Measurements from ENCODE around the gene PRSS56. TPM values are rescaled to one million over a fixed set of nuclear protein-coding genes. Genes with fewer than 3 reads are reported as not detected.

The PRSS56 gene
- total RNA-seq, 2 donors from 2014 or later = not detected

DNA sequence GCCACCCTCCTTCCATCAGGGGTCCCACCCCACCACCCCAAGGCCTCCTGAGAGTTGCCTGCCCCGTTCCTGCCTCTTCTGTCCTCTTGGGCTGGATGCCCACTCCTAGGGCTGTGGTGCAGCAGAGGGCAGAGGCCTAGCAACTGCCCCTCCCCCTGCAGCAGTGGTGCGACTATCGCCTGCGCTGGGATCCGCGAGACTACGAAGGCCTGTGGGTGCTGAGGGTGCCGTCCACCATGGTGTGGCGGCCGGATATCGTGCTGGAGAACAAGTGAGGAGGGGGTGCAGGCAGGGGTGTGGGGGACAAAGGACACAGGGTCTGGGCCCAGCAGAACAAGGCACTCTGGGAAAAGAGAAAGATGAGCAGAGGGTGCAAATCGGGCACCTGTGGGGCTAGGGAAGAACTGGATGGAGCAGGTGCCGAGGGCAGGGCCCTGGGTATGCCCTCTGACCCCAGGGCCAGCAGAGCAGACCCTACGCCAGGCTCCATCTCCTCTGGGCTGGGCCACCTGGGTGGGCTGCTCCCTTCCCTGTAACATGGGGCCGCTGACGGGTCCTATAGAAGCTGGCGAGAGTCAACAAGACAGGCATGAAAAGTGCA lies 20.4 kb downstream of the PRSS56 start:
- Mint-ChIP-seq H3K4me1 (peaks cover 6% of the 10 kb centered on the region), H3K4me3 (no peak overlapping the region), H3K27me3 (ENCODE audit: insufficient read depth) (peaks cover 2% of the 10 kb centered on the region), H3K36me3 (ENCODE audit: low read depth) (peaks cover 2% of the 10 kb centered on the region), H3K27ac (no peak overlapping the region), H3K9me3 (peaks cover 2% of the 10 kb centered on the region)
- peaks cover 6% of the 10 kb centered on the region for H3K9me3 ChIP-seq (ENCODE audit: control insufficient read depth, low read length)
- no peaks in the 10 kb centered on the region for H3K27me3 ChIP-seq (ENCODE audit: control insufficient read depth, insufficient read depth, low read length, poor library complexity, severe bottlenecking)
- TF ChIP-seq, protein P1, sequence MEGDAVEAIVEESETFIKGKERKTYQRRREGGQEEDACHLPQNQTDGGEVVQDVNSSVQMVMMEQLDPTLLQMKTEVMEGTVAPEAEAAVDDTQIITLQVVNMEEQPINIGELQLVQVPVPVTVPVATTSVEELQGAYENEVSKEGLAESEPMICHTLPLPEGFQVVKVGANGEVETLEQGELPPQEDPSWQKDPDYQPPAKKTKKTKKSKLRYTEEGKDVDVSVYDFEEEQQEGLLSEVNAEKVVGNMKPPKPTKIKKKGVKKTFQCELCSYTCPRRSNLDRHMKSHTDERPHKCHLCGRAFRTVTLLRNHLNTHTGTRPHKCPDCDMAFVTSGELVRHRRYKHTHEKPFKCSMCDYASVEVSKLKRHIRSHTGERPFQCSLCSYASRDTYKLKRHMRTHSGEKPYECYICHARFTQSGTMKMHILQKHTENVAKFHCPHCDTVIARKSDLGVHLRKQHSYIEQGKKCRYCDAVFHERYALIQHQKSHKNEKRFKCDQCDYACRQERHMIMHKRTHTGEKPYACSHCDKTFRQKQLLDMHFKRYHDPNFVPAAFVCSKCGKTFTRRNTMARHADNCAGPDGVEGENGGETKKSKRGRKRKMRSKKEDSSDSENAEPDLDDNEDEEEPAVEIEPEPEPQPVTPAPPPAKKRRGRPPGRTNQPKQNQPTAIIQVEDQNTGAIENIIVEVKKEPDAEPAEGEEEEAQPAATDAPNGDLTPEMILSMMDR (conservative IDR thresholded peaks at IDR 0.05) = no peak
- DNase-seq = no peak
- no peak overlapping the region for H3K9ac ChIP-seq (ENCODE audit: extremely low read depth, low read length, poor library complexity, severe bottlenecking)
- H3K36me3 ChIP-seq (ENCODE audit: control insufficient read depth, insufficient read depth, low read length) = no peaks in the 10 kb centered on the region
- H3K27ac ChIP-seq (ENCODE audit: low read depth, low read length) = no peak overlapping the region
- H3K4me3 ChIP-seq (ENCODE audit: low read length) = no peak overlapping the region
- no peaks in the 10 kb centered on the region for H3K4me1 ChIP-seq (ENCODE audit: control insufficient read depth, insufficient read depth, low read length)
- 95 to 96% methylated on average over 11 to 17 of the region's 17 CpGs for WGBS, 2 experiments (ENCODE audit: insufficient coverage in 1 of 2, insufficient read length in 1 of 2)

DNA sequence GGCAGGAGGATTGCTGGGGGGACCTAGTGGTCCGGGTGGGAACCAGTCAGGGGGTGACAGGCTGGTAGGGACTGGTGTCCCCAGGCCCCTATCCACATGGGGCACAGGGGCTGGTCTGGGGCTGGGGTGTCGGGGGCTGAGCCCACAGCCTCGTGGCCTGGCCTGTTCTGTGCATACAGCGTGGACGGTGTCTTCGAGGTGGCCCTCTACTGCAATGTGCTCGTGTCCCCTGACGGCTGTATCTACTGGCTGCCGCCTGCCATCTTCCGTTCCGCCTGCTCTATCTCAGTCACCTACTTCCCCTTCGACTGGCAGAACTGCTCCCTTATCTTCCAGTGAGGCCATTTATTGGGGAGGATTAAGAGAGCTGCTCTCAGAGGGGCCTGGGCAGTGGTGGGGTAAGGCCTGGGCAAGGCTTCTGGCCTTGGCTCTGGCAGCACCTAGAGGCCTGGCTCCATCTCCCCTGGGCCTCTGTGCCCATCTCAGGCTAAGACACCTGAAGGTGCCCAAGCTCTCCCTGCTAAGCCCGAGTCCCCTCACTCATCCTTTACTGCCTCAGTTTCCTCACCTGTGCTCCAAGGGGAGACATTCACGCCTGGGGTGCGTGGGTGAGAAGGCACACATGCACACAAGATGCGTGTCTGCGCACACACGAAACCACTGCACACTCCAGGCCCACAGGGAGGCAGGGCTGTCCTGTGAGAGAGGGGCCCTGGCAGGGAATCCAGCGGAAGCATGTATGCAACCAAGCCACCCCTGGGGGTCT lies 21.2 kb downstream of the PRSS56 start:
- peaks cover 2% of the 10 kb centered on the region for H3K36me3 Mint-ChIP-seq (ENCODE audit: low read depth)
- H3K27me3 Mint-ChIP-seq (ENCODE audit: insufficient read depth) = peaks cover 2% of the 10 kb centered on the region
- no peak overlapping the region for H3K27ac ChIP-seq (ENCODE audit: low read depth, low read length)
- no peak overlapping the region for H3K4me3 ChIP-seq (ENCODE audit: low read length)
- WGBS, 2 experiments (ENCODE audit: insufficient coverage in 1 of 2, insufficient read length in 1 of 2) = 95 to 98% methylated on average over 17 to 19 of the region's 19 CpGs
- no peaks in the 10 kb centered on the region for H3K36me3 ChIP-seq (ENCODE audit: control insufficient read depth, insufficient read depth, low read length)
- no peaks in the 10 kb centered on the region for H3K4me1 ChIP-seq (ENCODE audit: control insufficient read depth, insufficient read depth, low read length)
- no peak for DNase-seq
- TF ChIP-seq, protein P1 (conservative IDR thresholded peaks at IDR 0.05) = no peak
- no peak overlapping the region for H3K27ac Mint-ChIP-seq
- no peaks in the 10 kb centered on the region for H3K27me3 ChIP-seq (ENCODE audit: control insufficient read depth, insufficient read depth, low read length, poor library complexity, severe bottlenecking)
- H3K9me3 Mint-ChIP-seq = peaks cover 2% of the 10 kb centered on the region
- no peak overlapping the region for H3K4me3 Mint-ChIP-seq
- H3K4me1 Mint-ChIP-seq = peaks cover 6% of the 10 kb centered on the region
- peaks cover 2% of the 10 kb centered on the region for H3K9me3 ChIP-seq (ENCODE audit: control insufficient read depth, low read length)
- H3K9ac ChIP-seq (ENCODE audit: extremely low read depth, low read length, poor library complexity, severe bottlenecking) = no peak overlapping the region

DNA sequence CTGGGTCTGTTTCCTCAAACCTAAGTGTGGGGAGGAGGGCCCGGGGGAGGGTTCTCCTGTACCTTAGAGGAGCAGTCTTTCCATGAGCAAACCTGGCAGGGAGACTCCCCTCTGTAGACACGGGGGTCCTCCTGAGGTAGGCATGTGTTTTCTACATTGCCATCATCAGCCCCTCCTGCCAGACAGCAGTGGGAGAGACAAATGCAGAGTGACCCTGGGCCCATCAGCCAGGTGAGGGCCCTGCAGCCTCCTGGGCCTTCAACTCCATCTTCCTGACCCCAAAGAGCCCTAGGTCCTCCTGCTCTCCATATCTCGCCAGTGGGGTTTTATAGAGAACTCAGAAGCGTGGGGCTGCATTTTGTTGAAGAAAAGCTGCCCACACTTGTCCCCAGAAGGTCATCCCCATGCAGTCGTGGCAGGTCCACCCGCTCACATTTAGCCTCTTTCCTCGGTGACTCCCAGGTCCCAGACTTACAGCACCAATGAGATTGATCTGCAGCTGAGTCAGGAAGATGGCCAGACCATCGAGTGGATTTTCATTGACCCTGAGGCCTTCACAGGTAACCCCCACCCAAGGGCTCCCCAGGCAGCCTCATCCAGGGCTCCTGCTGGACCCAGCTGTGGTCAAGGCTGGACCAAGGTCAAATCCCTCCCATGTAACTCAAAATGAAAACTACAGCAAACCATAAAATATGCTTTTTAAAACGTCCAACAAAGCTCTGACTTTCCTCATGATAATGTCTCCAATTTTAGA lies 21.9 kb downstream of the PRSS56 start:
- TF ChIP-seq, protein P1 (conservative IDR thresholded peaks at IDR 0.05) = no peak
- Mint-ChIP-seq H3K27ac (no peak overlapping the region), H3K9me3 (no peaks in the 10 kb centered on the region), H3K4me3 (no peak overlapping the region), H3K4me1 (peaks cover 6% of the 10 kb centered on the region), H3K27me3 (ENCODE audit: insufficient read depth) (no peaks in the 10 kb centered on the region), H3K36me3 (ENCODE audit: low read depth) (peaks cover 7% of the 10 kb centered on the region)
- Histone ChIP-seq H3K36me3 (ENCODE audit: control insufficient read depth, insufficient read depth, low read length) (peaks cover 5% of the 10 kb centered on the region), H3K9me3 (ENCODE audit: control insufficient read depth, low read length) (no peaks in the 10 kb centered on the region), H3K9ac (ENCODE audit: extremely low read depth, low read length, poor library complexity, severe bottlenecking) (no peak overlapping the region), H3K27ac (ENCODE audit: low read depth, low read length) (no peak overlapping the region), H3K4me1 (ENCODE audit: control insufficient read depth, insufficient read depth, low read length) (no peaks in the 10 kb centered on the region), H3K27me3 (ENCODE audit: control insufficient read depth, insufficient read depth, low read length, poor library complexity, severe bottlenecking) (no peaks in the 10 kb centered on the region), H3K4me3 (ENCODE audit: low read length) (no peak overlapping the region)
- WGBS, 2 experiments (ENCODE audit: insufficient coverage in 1 of 2, insufficient read length in 1 of 2) = 78 to 80% methylated on average over 7 to 9 of the region's 9 CpGs
- no peak for DNase-seq
